Measurements from ENCODE around the gene FAM169A.

DNA sequence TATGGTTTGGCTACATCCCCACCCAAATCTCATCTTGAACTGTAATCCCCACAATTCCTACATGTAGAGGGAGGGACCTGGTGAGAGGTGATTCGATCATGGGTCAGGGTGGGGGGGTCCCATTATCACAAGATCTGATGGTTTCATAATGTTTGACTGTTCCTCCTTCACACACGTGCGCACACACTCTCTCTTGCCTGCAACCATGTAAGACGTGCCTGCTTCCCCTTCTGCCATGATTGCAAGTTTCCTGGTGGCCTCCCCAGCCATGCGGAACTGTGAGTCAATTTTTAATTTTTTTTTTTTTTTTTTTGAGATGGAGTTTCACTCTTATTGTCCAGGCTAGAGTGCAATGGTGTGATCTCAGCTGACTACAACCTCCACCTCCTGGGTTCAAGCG is 27.0 kb downstream of the FAM169A start:
- TF ChIP-seq, protein P1, sequence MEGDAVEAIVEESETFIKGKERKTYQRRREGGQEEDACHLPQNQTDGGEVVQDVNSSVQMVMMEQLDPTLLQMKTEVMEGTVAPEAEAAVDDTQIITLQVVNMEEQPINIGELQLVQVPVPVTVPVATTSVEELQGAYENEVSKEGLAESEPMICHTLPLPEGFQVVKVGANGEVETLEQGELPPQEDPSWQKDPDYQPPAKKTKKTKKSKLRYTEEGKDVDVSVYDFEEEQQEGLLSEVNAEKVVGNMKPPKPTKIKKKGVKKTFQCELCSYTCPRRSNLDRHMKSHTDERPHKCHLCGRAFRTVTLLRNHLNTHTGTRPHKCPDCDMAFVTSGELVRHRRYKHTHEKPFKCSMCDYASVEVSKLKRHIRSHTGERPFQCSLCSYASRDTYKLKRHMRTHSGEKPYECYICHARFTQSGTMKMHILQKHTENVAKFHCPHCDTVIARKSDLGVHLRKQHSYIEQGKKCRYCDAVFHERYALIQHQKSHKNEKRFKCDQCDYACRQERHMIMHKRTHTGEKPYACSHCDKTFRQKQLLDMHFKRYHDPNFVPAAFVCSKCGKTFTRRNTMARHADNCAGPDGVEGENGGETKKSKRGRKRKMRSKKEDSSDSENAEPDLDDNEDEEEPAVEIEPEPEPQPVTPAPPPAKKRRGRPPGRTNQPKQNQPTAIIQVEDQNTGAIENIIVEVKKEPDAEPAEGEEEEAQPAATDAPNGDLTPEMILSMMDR (IDR thresholded peaks at IDR 0.05 in 4 of 5, conservative IDR thresholded peaks at IDR 0.05 in 1 of 5) = no peak
- no peak for TF ChIP-seq POLR2A (IDR thresholded peaks at IDR 0.05)

Data from gastrocnemius medialis (tissue), 4 donors.